HS-27A (cell line): ENCODE data around the gene RNF128.

Source experiments
- DNase-seq: peaks from one replicate; pipeline ENCODE4 v3.0.0-alpha.2; 2012; ENCODE audit warnings: low read depth, missing footprints

RNF128 gene, protein sequence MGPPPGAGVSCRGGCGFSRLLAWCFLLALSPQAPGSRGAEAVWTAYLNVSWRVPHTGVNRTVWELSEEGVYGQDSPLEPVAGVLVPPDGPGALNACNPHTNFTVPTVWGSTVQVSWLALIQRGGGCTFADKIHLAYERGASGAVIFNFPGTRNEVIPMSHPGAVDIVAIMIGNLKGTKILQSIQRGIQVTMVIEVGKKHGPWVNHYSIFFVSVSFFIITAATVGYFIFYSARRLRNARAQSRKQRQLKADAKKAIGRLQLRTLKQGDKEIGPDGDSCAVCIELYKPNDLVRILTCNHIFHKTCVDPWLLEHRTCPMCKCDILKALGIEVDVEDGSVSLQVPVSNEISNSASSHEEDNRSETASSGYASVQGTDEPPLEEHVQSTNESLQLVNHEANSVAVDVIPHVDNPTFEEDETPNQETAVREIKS

GRCh38 chrX:106726485-106727437 is at the start of gene RNF128:
Gene RNF128, plus strand, starts transcription at chrX:106726701. Its CDS starts 213 bp downstream, at chrX:106726914.
- DNase-seq: no peak

- DNase-seq: no peak
Observed at GRCh38 chrX:106680716-106681115, 45.8 kb upstream of the RNF128 start.

- no peak for DNase-seq
Observed at GRCh38 chrX:106684207-106684606, 42.3 kb upstream of the RNF128 start.

GRCh38 chrX:106692425-106693065 is 34.0 kb upstream of the RNF128 start:
- no peak for DNase-seq

- DNase-seq: no peak
Observed at GRCh38 chrX:106696502-106696901, 30.0 kb upstream of the RNF128 start.

- no peak for DNase-seq
Observed at GRCh38 chrX:106698693-106699092, 27.8 kb upstream of the RNF128 start.

GRCh38 chrX:106702636-106703035 is 23.9 kb upstream of the RNF128 start:
- no peak for DNase-seq

DNA sequence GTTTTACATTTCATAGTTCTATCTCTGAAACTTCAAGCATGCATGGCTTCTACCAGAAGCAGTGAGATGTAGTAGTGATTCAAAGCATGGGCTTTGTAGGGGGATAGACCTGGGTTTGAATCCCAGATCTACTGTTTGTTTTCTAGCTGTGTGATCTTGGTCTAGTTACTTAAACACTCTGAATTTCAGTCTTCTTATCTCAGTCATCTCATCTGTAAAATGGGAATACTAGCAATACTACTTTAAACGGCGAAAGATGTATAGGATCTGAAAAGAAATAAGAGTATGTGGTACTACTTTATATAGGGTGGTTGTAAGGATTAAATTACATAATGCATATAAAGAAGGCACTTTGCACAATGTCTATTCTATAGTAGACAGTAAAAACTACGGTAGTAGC is 20.0 kb upstream of the RNF128 start:
- DNase-seq: no peak

- peak; percentile 22 for DNase-seq
Observed at GRCh38 chrX:106707771-106708454, 18.6 kb upstream of the RNF128 start.

- no peak for DNase-seq
Observed at GRCh38 chrX:106710771-106711170, 15.7 kb upstream of the RNF128 start.

- DNase-seq: no peak
Observed at GRCh38 chrX:106711375-106711774, 15.1 kb upstream of the RNF128 start.

GRCh38 chrX:106716004-106716403 is 10.5 kb upstream of the RNF128 start:
- DNase-seq: no peak

DNA sequence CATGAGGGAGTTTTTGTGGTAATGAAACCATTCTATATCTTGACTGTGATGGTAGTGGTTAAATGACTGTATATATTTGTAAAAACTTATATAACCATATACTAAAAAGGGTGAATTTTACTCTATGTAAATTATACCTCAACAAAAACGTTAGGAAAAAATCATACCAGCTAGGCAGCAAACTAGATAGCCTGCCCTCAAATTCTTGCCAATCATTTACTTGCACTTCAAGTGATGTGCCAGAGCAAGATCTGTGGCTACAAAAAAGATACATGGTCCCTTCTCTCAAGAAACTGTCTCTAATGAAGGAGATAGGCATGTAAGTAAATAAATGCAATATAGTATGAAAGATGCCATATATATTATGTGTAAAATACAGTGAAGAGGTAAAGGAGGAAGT is 10.0 kb upstream of the RNF128 start:
- no peak for DNase-seq

DNA sequence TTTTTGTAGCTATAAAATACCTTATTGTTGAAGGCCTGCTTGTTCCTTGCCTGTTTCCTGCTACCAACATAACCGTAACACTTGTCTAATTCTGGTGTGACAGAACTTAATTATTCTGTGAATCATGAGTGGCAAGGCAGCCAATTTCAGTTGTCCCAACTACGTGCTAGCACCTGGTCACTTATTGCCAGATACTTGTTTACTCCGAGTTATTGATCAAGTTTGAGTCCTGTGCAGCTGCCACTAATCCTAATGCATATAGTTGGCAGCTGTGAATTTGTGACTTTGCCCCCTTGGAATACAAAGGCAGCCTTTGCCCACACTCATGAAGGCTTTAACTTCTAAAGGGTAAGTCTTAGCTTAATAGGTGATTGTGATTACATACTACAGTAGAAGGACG is 7.8 kb upstream of the RNF128 start:
- DNase-seq: no peak

- DNase-seq: no peak
Observed at GRCh38 chrX:106725931-106726330, 570 bp upstream of the RNF128 start.

DNA sequence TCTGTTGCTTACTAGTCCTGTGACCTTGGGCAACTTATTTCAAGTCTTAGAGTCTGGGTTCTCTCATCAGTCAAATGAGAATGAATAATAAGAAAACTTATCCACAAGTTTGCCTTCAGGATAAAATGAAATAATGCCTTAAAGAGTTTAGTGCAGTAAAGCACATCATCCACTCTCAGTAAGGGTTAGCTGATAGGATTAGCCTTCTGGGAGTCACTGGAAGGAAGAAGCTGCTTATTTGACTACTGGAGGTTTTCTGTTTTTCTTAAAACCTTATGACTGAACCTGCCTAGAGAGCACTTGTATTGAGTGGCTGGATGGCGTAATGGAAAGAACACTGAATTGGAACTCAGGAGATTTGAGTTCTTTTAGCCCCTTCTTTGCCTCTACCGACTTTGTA is 1.8 kb downstream of the RNF128 start:
- DNase-seq: no peak

DNA sequence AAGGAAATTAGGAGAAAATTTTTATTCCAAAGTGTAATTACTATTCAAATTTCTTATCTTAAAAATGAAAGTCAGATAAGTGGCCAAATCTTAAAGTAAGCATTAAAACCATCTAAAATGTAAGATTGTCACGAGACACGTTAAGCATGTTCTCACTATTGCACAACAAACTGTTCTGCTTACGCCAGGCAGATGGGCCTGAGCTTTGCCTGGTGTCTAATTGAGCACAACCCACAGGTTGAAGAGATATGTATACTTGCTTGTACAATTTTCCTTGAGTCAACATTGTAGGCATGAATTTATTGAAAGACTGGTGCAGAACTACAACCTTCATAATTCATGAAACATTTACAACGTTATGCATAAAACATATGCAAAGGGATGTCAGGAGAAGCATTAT is 3.9 kb downstream of the RNF128 start:
- DNase-seq: no peak

DNA sequence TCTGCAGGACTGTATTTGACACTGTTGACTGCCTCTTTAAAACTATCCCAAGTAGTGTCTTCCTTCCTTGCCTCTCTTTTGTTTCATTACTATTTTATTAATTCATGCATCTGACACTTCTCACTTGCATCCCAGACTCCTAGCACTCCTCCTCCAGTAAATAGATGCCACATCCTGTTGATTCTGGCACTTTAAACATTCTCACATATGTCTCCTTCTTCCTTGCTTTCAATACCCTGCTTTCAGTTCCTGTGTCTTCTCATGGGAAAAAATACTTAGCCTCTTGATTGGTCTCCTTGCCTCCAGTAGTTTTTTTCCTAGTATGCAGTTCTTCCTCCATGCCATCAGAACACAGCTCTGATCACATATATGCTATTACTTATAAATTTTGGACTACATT is 5.1 kb downstream of the RNF128 start:
- DNase-seq: no peak

- DNase-seq: no peak
Observed at GRCh38 chrX:106734827-106735226, 8.3 kb downstream of the RNF128 start.

GRCh38 chrX:106740193-106740780 is 13.8 kb downstream of the RNF128 start:
- DNase-seq: no peak

- DNase-seq: no peak
Observed at GRCh38 chrX:106742193-106742592, 15.7 kb downstream of the RNF128 start.
